Ovary (tissue), 9 donors: ENCODE data around the gene IFT80. TPM values are rescaled to one million over a fixed set of nuclear protein-coding genes. Genes with fewer than 3 reads are reported as not detected.

Experiments used
- DNase-seq, 5 donors: peaks; one replicate each; pipeline ENCODE4 v3.0.0-alpha.2; 2019 to 2020
- H3K27ac ChIP-seq, 2 donors: fragments of 200-600 bp; one replicate each; pipeline versions ENCODE4 v1.5.1 to v1.8.0; 2019 to 2022
- H3K27me3 ChIP-seq: fragments of 200-600 bp; one replicate; pipeline ENCODE4 v1.8.0; 2022
- H3K36me3 ChIP-seq: fragments of 200-600 bp; sonication (generic); one replicate; pipeline ENCODE4 v1.5.1; 2019
- H3K4me1 ChIP-seq: one replicate; pipeline ENCODE4 v1.8.1; 2013; ENCODE audit warnings: mild to moderate bottlenecking, moderate library complexity; ENCODE audit not compliant: insufficient read depth
- H3K4me3 ChIP-seq: fragments of 200-600 bp; sonication (generic); one replicate; pipeline ENCODE4 v1.5.1; 2017
- H3K9me3 ChIP-seq, 2 donors: fragments of 200-600 bp in 1 of 2; sonication (generic) in 1 of 2; one replicate each; pipeline versions ENCODE4 v1.5.1 to v1.8.1; 2013 to 2019; ENCODE audit warnings: mild to moderate bottlenecking in 1 of 2, moderate library complexity in 1 of 2
- CTCF ChIP-seq, 3 donors: fragments of 450-650 bp in 2 of 3; fragments of 200-600 bp in 1 of 3; IDR thresholded peaks; one replicate each; pipeline versions ENCODE4 v1.5.1 to v1.8.0; 2016 to 2022; ENCODE audit warnings: antibody characterized with exemption in 3 of 3, mild to moderate bottlenecking in 1 of 3
- EP300 ChIP-seq: sonication (generic); formaldehyde crosslinking; IDR thresholded peaks from one replicate; pipeline ENCODE4 v1.6.1; 2017; ENCODE audit warnings: antibody characterized with exemption
- POLR2A ChIP-seq: fragments of 450-650 bp; IDR thresholded peaks from one replicate; pipeline ENCODE4 v1.6.1; 2017; ENCODE audit warnings: antibody characterized with exemption, mild to moderate bottlenecking, moderate library complexity
- WGBS, 3 donors: extraction: QIAGEN DNeasy Blood & Tissue Kit in 1 of 3; methylation state at CpG; one replicate each; pipeline versions ENCODE4 v1.1.5 to v1.1.7; 2013 to 2017; 5-methylcytosine and 5-hydroxymethylcytosine counted together
- intact Hi-C, 4 donors: fragments of 100-400 bp; cut with DNase I; formaldehyde crosslinking; loops; one replicate each; pipeline versions ENCODE4 v1.11.0 to v1.15.1; 2022 to 2023
- microRNA counts: library from miRNA; unstranded; fragments of <30 nt; microRNA quantifications from one replicate; lab custom pipeline; 2016
- microRNA-seq, 3 donors: library from miRNA; unstranded; fragments of <30 nt; microRNA quantifications; one replicate each; pipeline versions ENCODE4 to v1.2.0, GENCODE V29; 2019 to 2020
- polyA plus RNA-seq, 2 donors: library from polyadenylated mRNA; stranded (reverse); fragments of 200-250 nt in 1 of 2; fragments of 350-450 nt in 1 of 2; fragmentation: Illumina TruSeq in 1 of 2; extraction: RNeasy Lipid Tissue Mini Kit (QIAGEN cat#74804) in 1 of 2; gene quantifications; one replicate each; pipeline ENCODE4 v1.2.3, GENCODE V29; 2013 to 2014
- small RNA-seq: library from RNA; depleted of rRNA; stranded (forward); fragments of <200 nt; gene quantifications from one replicate; pipeline ENCODE3, GENCODE V24; 2016
- total RNA-seq, 7 donors: library from RNA; depleted of rRNA in 2 of 7; stranded (reverse); fragments of >200 nt in 2 of 7; fragmentation: NEBNext Ultra II Directional in 3 of 7; extraction: Animal tissue kit (Norgen Biotek cat#: 25700) in 3 of 7; gene quantifications; one replicate each; pipeline versions ENCODE4 v1.1.0 to v1.2.4, GENCODE V29; 2016 to 2023
- donor health status: DM: no; HTN: no; CAD: no; lungs with moderate emphysema.
- donor health status: DM: no; HTN: no; CAD: no.
- donor health status: Bipolar disorder and iron deficiency.
- donor health status: DM: yes; HTN: yes; CAD: no.
- donor health status: DM: no; HTN: no; CAD: no.
- donor health status: DM: yes; HTN: yes; CAD: no.

IFT80 gene
- total and polyA plus RNA-seq, 9 donors = 16.8 to 39.6 (median 28.8) TPM

- intact Hi-C loops = no loop called here
- H3K9me3 ChIP-seq = no peaks in the 10 kb centered on the region
- H3K27me3 ChIP-seq = no peaks in the 10 kb centered on the region
- TF ChIP-seq CTCF (IDR thresholded peaks at IDR 0.05) = no peak
- TF ChIP-seq EP300 = no peak
- no peak for TF ChIP-seq POLR2A
- no peaks in the 10 kb centered on the region for H3K36me3 ChIP-seq
- H3K4me3 ChIP-seq = no peak overlapping the region
- 59 to 72% (median 71%) methylated on average over 1 of the region's 1 CpG for WGBS, 3 donors
- DNase-seq = no peak
- no peaks in the 10 kb centered on the region for H3K4me1 ChIP-seq
- no peak overlapping the region for H3K27ac ChIP-seq
These were observed 188.2 kb downstream of the IFT80 start for GRCh38 chr3:160210799-160211221.

GRCh38 chr3:160210341-160210740 lies 188.7 kb downstream of the IFT80 start:
- intact Hi-C loops = no loop called here
- whole genome bisulfite sequencing, 3 donors = 82 to 95% (median 89%) methylated on average over 1 of the region's 1 CpG

More at GRCh38 chr3:160210341-160210740, 188.7 kb downstream of the IFT80 start:
- H3K4me3 ChIP-seq = no peak overlapping the region
- no peaks in the 10 kb centered on the region for H3K36me3 ChIP-seq
- no peaks in the 10 kb centered on the region for H3K27me3 ChIP-seq
- DNase-seq = no peak
- TF ChIP-seq CTCF (IDR thresholded peaks at IDR 0.05) (no peak), POLR2A (no peak), EP300 (no peak)
- no peaks in the 10 kb centered on the region for H3K4me1 ChIP-seq
- no peaks in the 10 kb centered on the region for H3K9me3 ChIP-seq
- no peak overlapping the region for H3K27ac ChIP-seq

MicroRNA genes within 50 kb of the gene (microRNA counts, 767-probe panel; counts per million panel counts)
- 5,774 counts per million, percentile 96 among the panel's probes with 10 or more counts for microRNA hsa-miR-15b-5p (lab: Ali Mortazavi, UCI)

Small RNA genes lying within 50 kb of the gene (microRNA-seq; reads per million reads assigned to microRNA genes)
- gene MIR15B (339 to 1,051 (median 668) reads per million in 3 donors), gene MIR16-2 (225 to 530 (median 453) reads per million in 3 donors)

Small RNA genes lying within 50 kb of the gene (small RNA-seq; reads per million reads assigned to genes)
- 2.5 reads per million, percentile 74 among the genes with 10 or more reads in this experiment for gene MIR15B
- 0.40 reads per million for gene MIR16-2

Other genes with a start within 250 kb of the IFT80 start
- under 1 TPM in 5 of 7 donors, not detected in 2; 0.15 to 0.43 (median 0.32) TPM for gene C3orf80, start 173.8 kb downstream of the IFT80 start, total RNA-seq
- gene C3orf80, start 173.8 kb downstream of the IFT80 start, polyA plus RNA-seq = under 1 TPM; 0.27 to 0.34 TPM
- 10 to 100 TPM; 12.6 to 24.4 (median 18.0) TPM for gene SMC4, start 425 bp upstream of the IFT80 start, total RNA-seq
- 10 to 100 TPM in 1 of 2 donors, 1 to 10 TPM in 1; 8.9 to 28.2 TPM for gene SMC4, start 425 bp upstream of the IFT80 start, polyA plus RNA-seq
- gene TRIM59, start 50.6 kb upstream of the IFT80 start, total RNA-seq = 1 to 10 TPM; 1.6 to 4.8 (median 2.1) TPM
- gene TRIM59, start 50.6 kb upstream of the IFT80 start, polyA plus RNA-seq = 1 to 10 TPM; 1.4 to 2.6 TPM
- 10 to 100 TPM; 16.2 to 64.0 (median 50.7) TPM for gene KPNA4, start 166.3 kb upstream of the IFT80 start, total RNA-seq
- gene KPNA4, start 166.3 kb upstream of the IFT80 start, polyA plus RNA-seq = 10 to 100 TPM; 11.4 to 20.3 TPM